Measurements from ENCODE around the gene ANP32E.
"Not testable (repeated sequence)": the region's sequence is repeated elsewhere in the genome, so short reads cannot be mapped to it uniquely, and the experiment has no call there.

Gene ANP32E

GRCh38 chr1:150212070-150212469, 23.8 kb downstream of the ANP32E start:
- no peak for DNase-seq

- no peak for DNase-seq
Observed at GRCh38 chr1:150210706-150211105, 25.2 kb downstream of the ANP32E start.

- DNase-seq = no peak
Observed at GRCh38 chr1:150210091-150210490, 25.8 kb downstream of the ANP32E start.

GRCh38 chr1:150208460-150208859, 27.5 kb downstream of the ANP32E start:
- DNase-seq = not testable (repeated sequence)

GRCh38 chr1:150207281-150207971, 28.5 kb downstream of the ANP32E start:
- DNase-seq = no peak

GRCh38 chr1:150196417-150196816, 39.5 kb downstream of the ANP32E start:
- no peak for DNase-seq

GRCh38 chr1:150194381-150195031, 41.4 kb downstream of the ANP32E start:
- DNase-seq = no peak

GRCh38 chr1:150192012-150192411, 43.9 kb downstream of the ANP32E start:
- DNase-seq = no peak

GRCh38 chr1:150187560-150187931, 48.4 kb downstream of the ANP32E start:
- DNase-seq = no peak

GRCh38 chr1:150186789-150187559, 48.9 kb downstream of the ANP32E start:
- DNase-seq = peak; percentile 14

- not testable (repeated sequence) for DNase-seq
Observed at GRCh38 chr1:150186438-150186788, 49.5 kb downstream of the ANP32E start.

- DNase-seq = no peak
Observed at GRCh38 chr1:150185481-150185880, 50.4 kb downstream of the ANP32E start.

- no peak for DNase-seq
Observed at GRCh38 chr1:150183061-150183460, 52.9 kb downstream of the ANP32E start.

GRCh38 chr1:150182247-150182646, 53.7 kb downstream of the ANP32E start:
- no peak for DNase-seq

GRCh38 chr1:150180474-150180873, 55.4 kb downstream of the ANP32E start:
- no peak for DNase-seq

- no peak for DNase-seq
Observed at GRCh38 chr1:150179867-150180266, 56.0 kb downstream of the ANP32E start.

- DNase-seq = no peak
Observed at GRCh38 chr1:150178548-150178947, 57.4 kb downstream of the ANP32E start.

GRCh38 chr1:150176593-150176992, 59.3 kb downstream of the ANP32E start:
- DNase-seq = no peak

- DNase-seq = no peak
Observed at GRCh38 chr1:150173141-150173585, 62.7 kb downstream of the ANP32E start.

GRCh38 chr1:150171801-150172200, 64.1 kb downstream of the ANP32E start:
- no peak for DNase-seq

- peak; percentile 67 for DNase-seq
Observed at GRCh38 chr1:150168960-150169601, 66.8 kb downstream of the ANP32E start.
